Central memory CD8-positive, alpha-beta T cell (primary cell): ENCODE measurements around the gene FBXW2.
A peak's percentile ranks its signal among the peaks of the same experiment; 100 is the strongest.

ENCODE experiments used
- ATAC-seq: fragments of 150-1000 bp; cut with Tn5 transposase; replicated peaks from 2 replicates; pipeline ENCODE4 v1.10.0; 2022; ENCODE audit warnings: mild to moderate bottlenecking, moderate FRiP score, moderate number of reproducible peaks; ENCODE audit not compliant: poor library complexity, severe bottlenecking; ENCODE audit errors: extremely low read depth
- DNase-seq, 2 donors: peaks; one replicate each; pipeline ENCODE4 v3.0.0; 2021; ENCODE audit warnings: low spot score in 2 of 2
- H3K27ac Mint-ChIP-seq: one replicate; pipeline ENCODE4 v1.8.0; 2022; ENCODE audit warnings: low read depth, mild to moderate bottlenecking, moderate library complexity, mixed read lengths
- H3K27me3 Mint-ChIP-seq: one replicate; pipeline ENCODE4 v1.8.0; 2022; ENCODE audit warnings: mixed read lengths
- H3K36me3 Mint-ChIP-seq: one replicate; pipeline ENCODE4 v1.8.0; 2022; ENCODE audit warnings: mild to moderate bottlenecking, moderate library complexity, mixed read lengths; ENCODE audit not compliant: insufficient read depth
- H3K4me1 Mint-ChIP-seq: one replicate; pipeline ENCODE4 v1.8.0; 2022; ENCODE audit warnings: mixed read lengths
- H3K4me3 Mint-ChIP-seq: one replicate; pipeline ENCODE4 v1.8.0; 2022; ENCODE audit warnings: mild to moderate bottlenecking, moderate library complexity, mixed read lengths
- H3K9me3 Mint-ChIP-seq: one replicate; pipeline ENCODE4 v1.8.0; 2022; ENCODE audit warnings: mixed read lengths

FBXW2 gene

GRCh38 chr9:120774719-120775118 lies 18.5 kb downstream of the FBXW2 start:
- Mint-ChIP-seq H3K4me3 (no peak overlapping the region), H3K9me3 (no peaks in the 10 kb centered on the region), H3K36me3 (peaks cover 58% of the 10 kb centered on the region), H3K27me3 (no peaks in the 10 kb centered on the region), H3K4me1 (peaks cover 5% of the 10 kb centered on the region), H3K27ac (no peak overlapping the region)
- DNase-seq, result no peak
- ATAC-seq, result no peak

GRCh38 chr9:120773256-120773655 lies 20.0 kb downstream of the FBXW2 start:
- H3K27me3 Mint-ChIP-seq, result no peaks in the 10 kb centered on the region
- peaks cover 5% of the 10 kb centered on the region for H3K4me1 Mint-ChIP-seq
- H3K27ac Mint-ChIP-seq, result no peak overlapping the region
- H3K9me3 Mint-ChIP-seq, result no peaks in the 10 kb centered on the region
- no peak for ATAC-seq
- H3K4me3 Mint-ChIP-seq, result no peak overlapping the region
- H3K36me3 Mint-ChIP-seq, result peaks cover 62% of the 10 kb centered on the region
- DNase-seq, result no peak

- Mint-ChIP-seq H3K36me3 (peaks cover 64% of the 10 kb centered on the region), H3K27me3 (no peaks in the 10 kb centered on the region), H3K4me1 (peaks cover 5% of the 10 kb centered on the region), H3K4me3 (no peak overlapping the region), H3K27ac (no peak overlapping the region), H3K9me3 (no peaks in the 10 kb centered on the region)
- ATAC-seq, result no peak
- DNase-seq, result no peak
Observed at GRCh38 chr9:120770931-120771330, 22.3 kb downstream of the FBXW2 start.

- H3K27me3 Mint-ChIP-seq, result no peaks in the 10 kb centered on the region
- peaks cover 63% of the 10 kb centered on the region for H3K36me3 Mint-ChIP-seq
- H3K4me1 Mint-ChIP-seq, result peaks cover 5% of the 10 kb centered on the region
- H3K27ac Mint-ChIP-seq, result no peak overlapping the region
- DNase-seq (no peak), ATAC-seq (no peak)
- H3K9me3 Mint-ChIP-seq, result no peaks in the 10 kb centered on the region
- no peak overlapping the region for H3K4me3 Mint-ChIP-seq
Observed at GRCh38 chr9:120768886-120769285, 24.3 kb downstream of the FBXW2 start.

GRCh38 chr9:120768247-120768646 lies 25.0 kb downstream of the FBXW2 start:
- ATAC-seq, result no peak
- Mint-ChIP-seq H3K27ac (peak overlapping the region; percentile 16), H3K27me3 (no peaks in the 10 kb centered on the region), H3K4me3 (no peak overlapping the region), H3K36me3 (peaks cover 66% of the 10 kb centered on the region), H3K4me1 (peaks cover 5% of the 10 kb centered on the region), H3K9me3 (no peaks in the 10 kb centered on the region)
- DNase-seq, result no peak

DNA sequence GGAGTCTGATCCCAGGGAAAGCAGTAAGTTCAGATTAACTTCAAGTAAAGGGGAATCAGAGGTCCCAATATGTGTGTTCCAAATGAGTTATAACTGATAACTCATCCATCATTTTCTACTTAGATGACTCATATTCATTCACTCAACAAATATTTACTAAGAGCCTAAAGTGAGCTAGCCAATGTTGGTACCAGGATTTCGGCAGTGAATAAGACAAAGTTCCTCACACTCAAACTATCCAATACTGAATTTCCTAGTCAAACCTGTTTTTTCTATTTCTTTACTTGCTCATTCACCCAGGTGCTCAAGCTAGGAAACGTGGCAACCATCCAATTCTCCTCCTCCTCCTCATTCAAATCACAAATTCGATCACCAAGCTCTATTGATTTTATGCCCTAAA lies 25.8 kb downstream of the FBXW2 start:
- ATAC-seq (no peak), DNase-seq (no peak)
- Mint-ChIP-seq H3K27ac (no peak overlapping the region), H3K9me3 (no peaks in the 10 kb centered on the region), H3K27me3 (no peaks in the 10 kb centered on the region), H3K4me1 (peaks cover 2% of the 10 kb centered on the region), H3K36me3 (peaks cover 64% of the 10 kb centered on the region), H3K4me3 (no peak overlapping the region)

DNA sequence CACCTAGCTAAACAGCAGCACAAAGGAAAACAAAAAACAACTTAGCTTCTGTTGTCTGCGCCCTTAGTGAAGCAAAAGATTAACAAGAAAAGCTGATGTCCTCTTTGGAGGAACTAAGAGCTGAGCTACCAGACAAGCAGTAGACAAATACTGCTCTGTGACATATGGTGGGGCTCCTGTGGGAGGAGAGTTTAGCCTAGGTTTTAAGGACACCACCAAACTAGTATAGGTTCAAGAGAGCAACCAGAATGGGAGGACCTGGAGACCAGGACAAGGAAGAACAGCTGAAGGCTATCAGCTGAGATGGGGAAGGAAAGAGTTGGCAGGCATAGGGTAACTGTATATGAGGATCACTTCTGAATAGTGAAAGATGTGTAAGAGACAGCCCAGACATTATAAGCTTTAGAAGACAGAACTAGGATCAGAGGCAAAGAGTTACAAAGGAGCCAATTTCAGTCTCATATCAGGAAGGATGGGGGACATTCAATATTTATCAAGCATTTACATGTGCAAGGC lies 27.2 kb downstream of the FBXW2 start:
- Mint-ChIP-seq H3K36me3 (peaks cover 63% of the 10 kb centered on the region), H3K27ac (peak overlapping the region; percentile 8), H3K9me3 (no peaks in the 10 kb centered on the region), H3K27me3 (no peaks in the 10 kb centered on the region), H3K4me1 (no peaks in the 10 kb centered on the region), H3K4me3 (no peak overlapping the region)
- DNase-seq, result no peak
- ATAC-seq, result no peak

GRCh38 chr9:120764476-120764875 lies 28.7 kb downstream of the FBXW2 start:
- Mint-ChIP-seq H3K4me3 (no peak overlapping the region), H3K36me3 (peaks cover 60% of the 10 kb centered on the region), H3K9me3 (no peaks in the 10 kb centered on the region), H3K27ac (peak overlapping the region; percentile 74), H3K4me1 (no peaks in the 10 kb centered on the region), H3K27me3 (no peaks in the 10 kb centered on the region)
- ATAC-seq (no peak), DNase-seq (no peak)

GRCh38 chr9:120761006-120761405 lies 32.2 kb downstream of the FBXW2 start:
- no peak overlapping the region for H3K4me3 Mint-ChIP-seq
- H3K27me3 Mint-ChIP-seq, result no peaks in the 10 kb centered on the region
- no peak for ATAC-seq
- H3K27ac Mint-ChIP-seq, result no peak overlapping the region
- no peaks in the 10 kb centered on the region for H3K4me1 Mint-ChIP-seq
- H3K36me3 Mint-ChIP-seq, result peaks cover 34% of the 10 kb centered on the region
- no peaks in the 10 kb centered on the region for H3K9me3 Mint-ChIP-seq
- no peak for DNase-seq

DNA sequence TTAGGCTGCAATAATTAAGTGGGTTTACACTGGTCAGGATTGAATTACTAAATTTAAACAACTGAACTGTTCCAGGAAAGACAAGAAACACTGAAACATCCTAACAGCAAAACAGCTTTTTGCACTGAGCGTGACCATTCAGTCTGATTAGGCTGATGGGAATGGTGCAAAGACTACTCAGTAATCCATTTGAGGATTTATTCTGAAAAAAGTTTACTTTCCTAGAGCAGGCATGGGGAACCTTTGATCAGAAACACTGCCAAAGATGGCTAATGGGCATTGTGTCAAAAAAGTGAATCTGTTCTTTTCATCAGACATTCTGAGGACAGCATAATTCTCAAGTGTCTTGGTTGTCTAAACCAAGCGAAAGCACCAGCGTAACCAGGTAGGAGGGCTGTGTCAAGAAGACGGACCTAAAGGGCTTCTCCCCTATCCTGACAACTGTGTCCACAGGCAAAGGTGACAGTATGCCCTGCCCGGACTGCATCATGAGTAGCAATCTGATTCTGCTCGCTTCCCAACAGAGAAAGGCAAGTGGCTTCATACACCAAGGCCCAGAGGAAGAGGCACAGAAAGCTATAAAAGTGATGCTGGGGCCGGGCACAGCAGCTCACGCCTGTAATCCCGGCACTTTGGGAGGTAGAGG lies 33.3 kb downstream of the FBXW2 start:
- H3K36me3 Mint-ChIP-seq, result peaks cover 25% of the 10 kb centered on the region

DNA sequence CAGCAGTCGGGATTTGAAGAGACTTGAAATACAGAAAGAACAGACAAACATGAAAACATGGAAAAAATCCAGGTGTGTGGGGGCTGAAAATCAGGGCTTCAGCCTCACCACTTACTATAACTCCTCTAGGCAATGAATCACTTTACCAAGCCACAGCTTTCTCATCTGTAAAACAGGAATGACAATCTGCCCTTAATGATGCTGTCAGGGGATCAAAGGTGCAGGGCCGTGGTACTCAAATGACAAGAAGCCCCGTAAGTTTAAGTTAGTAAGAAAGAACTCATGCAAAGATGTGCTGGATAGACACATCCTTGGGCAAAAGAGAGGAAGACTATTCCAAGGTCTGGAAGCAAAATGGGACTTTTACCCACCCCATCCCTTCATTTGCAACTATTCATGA lies 34.7 kb downstream of the FBXW2 start:
- Mint-ChIP-seq H3K27me3 (no peaks in the 10 kb centered on the region), H3K4me3 (no peak overlapping the region), H3K4me1 (no peaks in the 10 kb centered on the region), H3K9me3 (no peaks in the 10 kb centered on the region), H3K36me3 (peaks cover 20% of the 10 kb centered on the region), H3K27ac (no peak overlapping the region)
- ATAC-seq, result no peak
- DNase-seq, result no peak

More for the DNA sequence above, 33.3 kb downstream of the FBXW2 start:
- no peak for DNase-seq
- peak overlapping the region; percentile 52 for H3K27ac Mint-ChIP-seq
- no peaks in the 10 kb centered on the region for H3K27me3 Mint-ChIP-seq
- H3K4me1 Mint-ChIP-seq, result no peaks in the 10 kb centered on the region
- no peaks in the 10 kb centered on the region for H3K9me3 Mint-ChIP-seq
- no peak overlapping the region for H3K4me3 Mint-ChIP-seq
- ATAC-seq, result no peak

- ATAC-seq, result no peak
- H3K9me3 Mint-ChIP-seq, result no peaks in the 10 kb centered on the region
- H3K36me3 Mint-ChIP-seq, result peaks cover 16% of the 10 kb centered on the region
- peak overlapping the region; percentile 20 for H3K27ac Mint-ChIP-seq
- no peaks in the 10 kb centered on the region for H3K4me1 Mint-ChIP-seq
- H3K27me3 Mint-ChIP-seq, result no peaks in the 10 kb centered on the region
- no peak for DNase-seq
- H3K4me3 Mint-ChIP-seq, result no peak overlapping the region
Observed at GRCh38 chr9:120757026-120757913, 35.9 kb downstream of the FBXW2 start.

- Mint-ChIP-seq H3K27ac (no peak overlapping the region), H3K4me1 (no peaks in the 10 kb centered on the region)
Observed at GRCh38 chr9:120756531-120756930, 36.7 kb downstream of the FBXW2 start.

More at GRCh38 chr9:120756531-120756930, 36.7 kb downstream of the FBXW2 start:
- Mint-ChIP-seq H3K27me3 (no peaks in the 10 kb centered on the region), H3K4me3 (no peak overlapping the region), H3K9me3 (no peaks in the 10 kb centered on the region), H3K36me3 (peaks cover 13% of the 10 kb centered on the region)
- ATAC-seq (no peak), DNase-seq (no peak)
